PC-9 (cell line): ENCODE measurements around the gene PLXNA1.

Source experiments
- EZH2 ChIP-seq: fragments of 200-600 bp; sonication (generic); IDR thresholded peaks from 2 replicates; pipeline ENCODE4 v1.8.0; 2017; ENCODE audit warnings: antibody characterized with exemption, low read depth
- TF ChIP-seq, protein P1 (sequence below): fragments of 200-600 bp; sonication (generic); conservative IDR thresholded peaks from 2 replicates; pipeline ENCODE4 v1.6.1; 2017; ENCODE audit warnings: mixed run types, antibody characterized with exemption, mild to moderate bottlenecking, moderate library complexity

DNA sequence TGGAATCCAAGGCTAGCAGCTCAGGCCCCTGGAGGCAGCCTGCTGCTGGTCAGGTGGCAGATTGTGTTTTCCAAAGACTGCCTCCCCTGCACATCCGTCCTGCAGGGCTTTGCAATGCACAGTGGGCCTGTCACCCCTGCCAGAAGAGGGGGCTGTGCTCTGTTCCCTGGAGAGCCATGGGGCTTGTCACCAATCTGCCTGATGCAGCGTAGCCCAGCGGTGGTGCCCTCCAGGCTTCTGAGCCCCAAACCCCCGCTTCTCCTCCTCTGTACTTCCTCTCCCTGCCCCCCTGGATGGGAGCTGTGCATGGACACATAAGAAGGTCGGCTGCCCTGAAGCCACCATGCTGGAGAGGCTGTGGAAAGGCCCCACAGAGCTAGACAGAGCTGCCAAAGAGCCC, 10.0 kb upstream of the PLXNA1 start:
- TF ChIP-seq, protein P1, sequence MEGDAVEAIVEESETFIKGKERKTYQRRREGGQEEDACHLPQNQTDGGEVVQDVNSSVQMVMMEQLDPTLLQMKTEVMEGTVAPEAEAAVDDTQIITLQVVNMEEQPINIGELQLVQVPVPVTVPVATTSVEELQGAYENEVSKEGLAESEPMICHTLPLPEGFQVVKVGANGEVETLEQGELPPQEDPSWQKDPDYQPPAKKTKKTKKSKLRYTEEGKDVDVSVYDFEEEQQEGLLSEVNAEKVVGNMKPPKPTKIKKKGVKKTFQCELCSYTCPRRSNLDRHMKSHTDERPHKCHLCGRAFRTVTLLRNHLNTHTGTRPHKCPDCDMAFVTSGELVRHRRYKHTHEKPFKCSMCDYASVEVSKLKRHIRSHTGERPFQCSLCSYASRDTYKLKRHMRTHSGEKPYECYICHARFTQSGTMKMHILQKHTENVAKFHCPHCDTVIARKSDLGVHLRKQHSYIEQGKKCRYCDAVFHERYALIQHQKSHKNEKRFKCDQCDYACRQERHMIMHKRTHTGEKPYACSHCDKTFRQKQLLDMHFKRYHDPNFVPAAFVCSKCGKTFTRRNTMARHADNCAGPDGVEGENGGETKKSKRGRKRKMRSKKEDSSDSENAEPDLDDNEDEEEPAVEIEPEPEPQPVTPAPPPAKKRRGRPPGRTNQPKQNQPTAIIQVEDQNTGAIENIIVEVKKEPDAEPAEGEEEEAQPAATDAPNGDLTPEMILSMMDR, result no peak
- no peak for TF ChIP-seq EZH2
